Right lobe of liver (tissue), 4 donors: ENCODE measurements around the gene PEX6.

Experiments used
- CTCF ChIP-seq, 4 donors: fragments of 200-600 bp in 3 of 4; fragments of 450-650 bp in 1 of 4; IDR thresholded peaks; one replicate each; pipeline versions ENCODE4 v1.5.1 to v1.8.0; 2016 to 2022; ENCODE audit warnings: antibody characterized with exemption in 4 of 4, mild to moderate bottlenecking in 2 of 4
- POLR2A ChIP-seq: fragments of 450-650 bp; IDR thresholded peaks from one replicate; pipeline ENCODE4 v1.6.1; 2017; ENCODE audit warnings: antibody characterized with exemption, mild to moderate bottlenecking
- donor health status: DM: no; HTN: no; CAD: no.
- donor health status: DM: no; HTN: no; CAD: no.
- donor health status: DM: no; HTN: yes; CAD: no.

- no peak for TF ChIP-seq CTCF (IDR thresholded peaks at IDR 0.05)
- no peak for TF ChIP-seq POLR2A
These were observed 41.9 kb upstream of the PEX6 start for GRCh38 chr6:43020847-43021246.
